ENCODE measurements around the gene DPP4. TPM values are rescaled to one million over a fixed set of nuclear protein-coding genes. Genes with fewer than 3 reads are reported as not detected.

DPP4 gene
- total RNA-seq, 1 donor from 2014 or later: 3.2 TPM

DNA sequence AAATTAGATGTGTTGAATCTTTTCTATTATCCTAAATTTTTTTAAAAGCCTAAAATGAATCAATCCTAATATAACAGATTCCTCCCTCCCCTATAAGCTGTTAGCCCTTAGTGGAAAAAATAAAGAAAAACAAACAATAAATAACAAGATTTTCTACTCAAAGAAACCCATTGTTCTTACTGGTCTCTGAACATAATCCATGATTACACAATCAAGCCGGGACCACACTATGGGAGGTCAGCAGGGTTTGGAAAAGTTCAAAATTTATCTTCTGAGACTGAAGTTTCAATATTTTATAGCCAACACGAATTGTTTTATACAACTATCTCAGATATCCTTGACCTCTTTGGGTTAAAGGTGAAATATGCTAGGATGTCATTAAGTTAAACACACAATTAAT, 57.9 kb downstream of the DPP4 start:
- no peak for DNase-seq

DNA sequence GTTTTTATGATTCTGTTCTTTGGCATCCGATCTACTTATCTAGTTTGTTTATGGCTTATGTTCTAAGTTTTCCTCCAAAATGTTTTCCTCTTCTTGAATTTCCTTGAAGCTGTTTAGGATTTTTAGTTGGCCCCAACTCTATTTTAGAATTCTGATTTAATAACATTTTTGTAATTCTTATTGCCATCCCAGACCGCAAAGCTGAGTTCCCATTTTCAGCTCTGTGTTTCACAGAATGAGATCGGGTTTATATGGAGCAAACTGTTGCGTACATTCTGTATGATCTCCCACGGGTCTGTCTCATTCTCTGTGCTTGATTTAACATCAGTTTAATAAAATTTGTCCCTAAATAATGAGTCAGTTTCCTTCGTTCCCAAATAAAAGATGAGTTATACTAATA, 59.3 kb downstream of the DPP4 start:
- no peak for DNase-seq

DNA sequence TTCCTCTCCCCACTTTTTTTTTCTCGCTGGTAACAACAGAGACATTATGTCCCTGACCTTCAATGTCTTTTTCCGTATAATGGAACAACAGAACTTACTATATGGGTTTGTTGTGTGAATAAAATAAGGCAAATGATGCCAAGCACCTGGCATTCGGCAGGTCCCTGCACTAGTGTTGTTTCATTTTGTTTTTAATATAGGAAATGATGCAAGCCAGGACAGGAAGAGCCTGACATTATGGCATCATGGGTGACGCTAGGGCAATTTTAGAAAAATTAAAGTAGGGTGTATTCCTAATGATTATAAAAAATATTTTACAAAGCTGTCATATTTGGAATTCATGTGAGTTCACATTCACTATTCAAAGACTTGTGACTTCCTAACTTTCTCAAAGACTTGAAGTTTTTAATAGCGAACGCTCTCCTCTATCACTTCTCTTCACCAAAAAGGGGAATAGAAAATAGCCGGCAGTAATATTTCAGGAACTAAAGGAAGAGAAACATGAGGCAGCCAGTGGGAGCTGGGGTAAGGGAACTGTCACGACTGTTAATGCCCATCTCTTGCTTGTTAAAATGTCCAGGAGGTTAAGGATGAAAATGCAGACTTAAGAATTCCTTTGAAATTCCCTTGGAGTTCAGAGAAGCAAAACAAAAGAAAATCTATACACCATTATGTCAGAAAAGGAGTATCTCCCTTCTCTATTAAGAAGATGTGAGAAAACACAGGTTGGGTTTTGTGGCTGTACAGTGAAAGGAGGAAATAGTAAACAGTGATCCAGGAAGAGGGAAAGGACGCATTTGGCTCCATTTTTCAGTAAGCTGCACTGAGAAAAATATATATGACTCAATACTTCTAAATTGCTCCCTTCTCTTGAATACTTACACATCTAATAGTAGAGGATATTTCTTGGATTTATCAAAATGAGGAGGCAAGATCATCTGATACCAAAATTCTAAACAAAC, 60.2 kb downstream of the DPP4 start:
- DNase-seq: no peak

DNA sequence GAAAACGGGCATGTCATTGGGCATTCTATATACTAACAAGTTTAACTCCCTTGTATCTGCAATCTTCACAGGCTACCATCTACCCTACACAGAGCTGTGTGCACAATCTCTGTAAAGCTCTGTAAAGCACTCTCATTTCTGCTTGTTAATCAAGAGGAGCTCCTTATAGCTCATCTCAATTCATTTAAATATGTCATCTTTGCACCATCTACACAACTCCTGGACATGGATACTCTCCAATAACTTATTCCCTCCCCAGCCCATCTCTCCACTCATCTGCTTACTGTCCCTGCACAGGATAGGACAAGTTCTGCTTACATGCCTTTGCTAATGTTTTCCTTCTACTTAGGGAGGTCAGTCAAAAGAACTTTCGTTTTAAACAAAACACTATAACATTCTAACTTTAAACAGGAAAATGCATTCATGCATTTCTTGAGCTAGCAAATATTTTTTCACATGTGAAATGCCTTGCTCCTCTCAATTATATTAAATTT, 61.4 kb downstream of the DPP4 start:
- DNase-seq: no peak

DNA sequence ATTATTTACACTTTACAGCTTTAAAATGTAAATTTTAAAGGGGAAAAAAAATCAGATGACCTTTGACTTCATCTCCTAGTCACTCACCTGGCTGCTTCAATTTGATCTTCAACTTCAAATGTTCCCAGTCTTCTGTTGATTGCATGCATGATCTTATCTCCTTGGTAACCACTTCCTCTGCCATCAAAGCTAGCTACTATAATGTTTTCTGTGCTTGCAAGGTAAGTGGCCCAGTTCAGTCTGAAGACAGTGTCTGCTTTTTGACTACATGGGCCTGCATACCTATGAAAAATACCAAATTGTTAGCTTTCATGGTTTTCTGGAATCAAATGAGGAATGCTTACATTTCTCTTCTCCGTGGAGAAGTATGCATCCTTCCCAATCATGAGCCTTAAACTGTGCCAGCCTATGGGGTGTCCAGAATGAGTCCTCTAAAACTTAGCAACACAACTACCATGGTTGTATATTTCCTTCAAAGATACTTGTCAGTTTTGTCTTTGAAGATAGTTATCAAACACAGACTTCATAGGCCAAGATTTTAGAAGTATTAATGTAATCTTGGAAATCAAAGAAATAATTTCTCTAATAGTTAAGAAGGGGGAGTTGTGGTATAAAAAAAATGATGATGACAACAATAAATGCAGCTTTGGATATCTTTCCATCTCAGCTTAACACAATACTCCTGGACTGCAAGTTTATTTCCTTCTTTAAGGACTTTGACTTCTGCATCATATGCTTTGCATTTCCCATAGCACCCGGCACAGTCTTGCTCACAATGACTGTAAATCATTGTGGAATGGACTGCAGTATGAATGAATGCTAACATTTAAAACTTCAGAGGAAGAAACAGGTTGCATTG, 62.1 kb downstream of the DPP4 start:
- no peak for DNase-seq

DNA sequence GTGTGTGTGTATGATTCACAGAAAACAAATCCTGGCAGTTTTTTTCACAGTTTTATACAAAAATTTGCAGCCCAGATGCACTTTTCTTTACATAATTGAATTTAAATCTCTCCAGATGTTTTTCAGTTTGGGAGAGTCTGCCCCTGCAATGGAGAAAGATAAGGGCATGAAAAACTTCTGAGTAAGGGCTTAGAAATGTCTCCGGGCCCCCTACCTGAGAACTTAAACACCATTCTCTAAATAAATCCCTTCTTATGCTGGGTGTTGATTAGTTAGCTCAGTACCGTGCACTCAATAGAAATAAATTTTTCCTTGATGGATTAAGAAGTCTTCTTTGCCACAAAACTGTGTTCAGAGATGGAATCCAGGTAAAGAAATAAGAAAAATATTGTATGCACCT, 64.5 kb downstream of the DPP4 start:
- DNase-seq: no peak

DNA sequence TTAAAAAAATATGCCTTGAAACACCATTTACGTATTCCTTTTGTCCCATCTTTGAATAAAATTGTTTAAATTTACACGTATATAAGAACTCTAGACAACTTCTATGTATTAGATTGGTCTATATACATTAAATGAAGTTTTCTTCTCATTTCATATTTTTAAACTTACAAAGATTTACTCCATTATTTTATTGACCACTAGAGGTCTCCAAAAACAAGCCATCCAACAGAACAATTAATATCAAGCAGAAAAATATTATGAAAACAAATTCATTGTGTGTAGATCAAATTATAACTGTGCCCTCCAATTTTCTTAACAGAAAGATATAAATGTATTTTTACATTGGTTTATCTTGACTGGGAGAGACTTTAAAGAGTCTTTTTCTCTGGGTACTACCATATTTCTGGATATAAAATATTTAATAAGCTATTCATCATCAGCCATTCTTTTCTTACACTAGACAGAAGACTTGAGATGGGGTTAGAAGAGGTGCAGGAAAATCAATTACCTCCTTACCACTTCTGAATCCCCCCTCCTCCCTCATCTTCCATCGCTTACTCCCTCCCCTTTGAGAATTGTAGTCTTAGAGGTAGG, 66.5 kb downstream of the DPP4 start:
- no peak for DNase-seq

DNA sequence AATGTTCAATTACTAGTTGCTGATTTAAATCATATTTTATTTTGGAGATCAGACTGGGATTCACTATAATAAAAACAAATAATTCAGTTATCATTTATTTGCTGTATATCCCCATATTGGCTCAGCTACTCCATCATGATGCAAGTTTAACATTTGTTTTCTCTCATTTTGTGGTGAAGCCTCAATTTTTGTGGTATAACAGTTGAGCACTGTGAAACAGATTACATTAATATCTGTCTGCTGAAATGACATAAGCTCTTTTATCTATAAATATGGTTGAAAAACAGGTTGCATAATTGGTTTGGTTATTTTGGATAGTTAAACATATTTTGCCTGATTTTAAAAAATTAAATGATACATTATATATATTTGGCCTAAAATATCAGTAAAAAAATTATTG, 67.7 kb downstream of the DPP4 start:
- DNase-seq: no peak

DNA sequence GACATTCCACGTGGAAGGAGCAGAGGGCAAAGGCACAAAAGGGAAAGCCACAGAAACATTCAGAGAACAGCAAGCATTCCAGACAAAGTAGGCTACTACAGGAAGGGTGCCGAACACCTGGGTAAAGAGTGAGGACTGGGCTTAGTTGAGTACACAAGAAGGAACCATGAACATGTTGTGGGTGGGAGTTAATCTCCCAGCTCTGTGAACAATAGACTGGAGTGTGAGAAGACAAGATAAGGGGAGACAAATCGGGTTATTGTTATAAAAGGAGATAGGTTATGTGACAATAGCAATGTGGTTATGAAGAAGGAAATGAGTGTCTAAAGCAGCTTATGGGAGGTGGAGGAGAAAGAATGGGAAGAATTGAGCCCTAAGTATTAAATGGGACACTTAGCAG, 70.0 kb downstream of the DPP4 start:
- no peak for DNase-seq

DNA sequence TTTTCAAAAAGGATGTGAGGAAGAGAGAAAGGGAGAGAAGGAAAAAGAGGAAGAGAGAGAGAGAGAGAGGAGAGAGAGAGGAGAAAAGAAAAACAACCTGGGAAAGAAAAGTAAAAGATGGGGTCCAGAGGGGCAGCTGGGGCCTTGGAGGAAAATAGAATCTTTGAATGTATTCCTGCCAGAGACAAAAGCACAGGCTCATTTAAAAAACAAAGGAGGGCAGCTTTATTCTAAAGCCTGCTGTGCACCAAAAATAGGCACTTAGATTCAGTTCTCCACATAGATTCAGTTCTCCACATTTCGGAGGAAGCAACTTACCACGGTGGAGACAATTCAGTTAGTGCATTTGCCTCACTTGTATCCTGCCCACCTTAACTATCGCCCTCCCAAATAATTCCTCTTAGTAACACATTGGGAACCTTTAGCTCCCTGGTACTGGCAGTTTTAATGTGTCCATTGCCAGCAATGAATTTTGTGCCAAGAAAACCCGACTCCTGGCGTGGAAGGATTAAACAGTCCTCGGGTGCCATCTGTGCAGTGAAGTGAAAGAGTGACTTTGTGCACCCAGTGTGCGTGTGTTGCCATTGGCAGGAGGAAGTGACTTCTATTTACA, 71.3 kb downstream of the DPP4 start:
- no peak for DNase-seq

DNA sequence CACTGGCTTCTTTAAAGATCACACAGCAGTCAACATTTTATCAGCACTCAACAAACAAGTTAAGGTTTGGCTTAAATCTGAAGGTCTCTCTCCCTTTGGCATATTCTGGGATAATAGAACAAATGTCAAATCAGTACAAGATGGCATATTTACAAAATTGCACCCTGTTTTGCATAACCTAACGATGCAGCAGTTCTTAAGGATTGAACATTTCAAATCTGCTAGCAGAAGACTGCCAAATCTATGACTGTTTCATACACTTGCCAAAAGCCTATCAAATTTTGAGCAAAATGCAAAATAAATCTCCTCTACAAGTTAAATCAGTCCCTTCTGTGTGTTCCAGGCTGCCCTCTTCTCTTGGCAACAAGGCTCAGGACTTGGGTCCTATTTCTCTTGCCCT, 73.6 kb downstream of the DPP4 start:
- no peak for DNase-seq

DNA sequence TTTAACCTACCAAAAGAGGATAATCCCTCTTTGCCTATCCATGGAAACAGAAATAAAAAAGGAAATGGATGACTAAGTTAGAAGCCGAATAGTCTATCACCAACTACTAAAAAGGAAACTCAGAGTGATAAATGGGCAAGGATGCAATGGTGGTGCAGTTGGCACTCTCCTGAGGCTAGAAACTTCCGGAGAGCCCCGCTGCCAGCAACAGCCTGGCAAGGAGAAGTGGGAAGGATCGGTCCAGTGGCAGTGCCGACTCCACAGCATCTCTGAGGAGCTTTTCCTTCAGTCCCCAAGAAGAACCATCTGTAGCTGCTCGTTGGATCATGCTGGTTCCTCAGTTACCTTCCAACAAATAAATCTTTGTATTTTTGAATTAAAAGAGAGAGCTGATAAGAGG, 74.7 kb downstream of the DPP4 start:
- DNase-seq: no peak

DNA sequence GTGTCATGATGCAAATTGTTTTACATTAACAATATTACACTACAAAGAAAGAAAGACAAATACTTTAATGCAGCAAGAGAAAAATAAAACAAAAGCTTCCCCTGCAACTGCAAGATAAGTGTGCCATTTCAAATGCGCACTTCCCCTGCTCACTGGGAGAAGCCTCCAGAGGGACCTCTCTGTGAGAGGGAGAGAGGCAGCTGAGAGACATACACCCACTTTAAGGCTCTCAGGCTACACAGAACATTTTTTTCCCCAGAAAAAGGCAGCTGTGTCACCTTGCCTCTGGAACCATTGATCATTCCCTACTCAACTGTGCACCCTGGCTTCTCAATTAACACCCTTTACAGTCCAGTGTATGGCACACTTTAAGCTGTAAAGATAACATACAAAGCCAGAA, 75.2 kb downstream of the DPP4 start:
- DNase-seq: no peak

DNA sequence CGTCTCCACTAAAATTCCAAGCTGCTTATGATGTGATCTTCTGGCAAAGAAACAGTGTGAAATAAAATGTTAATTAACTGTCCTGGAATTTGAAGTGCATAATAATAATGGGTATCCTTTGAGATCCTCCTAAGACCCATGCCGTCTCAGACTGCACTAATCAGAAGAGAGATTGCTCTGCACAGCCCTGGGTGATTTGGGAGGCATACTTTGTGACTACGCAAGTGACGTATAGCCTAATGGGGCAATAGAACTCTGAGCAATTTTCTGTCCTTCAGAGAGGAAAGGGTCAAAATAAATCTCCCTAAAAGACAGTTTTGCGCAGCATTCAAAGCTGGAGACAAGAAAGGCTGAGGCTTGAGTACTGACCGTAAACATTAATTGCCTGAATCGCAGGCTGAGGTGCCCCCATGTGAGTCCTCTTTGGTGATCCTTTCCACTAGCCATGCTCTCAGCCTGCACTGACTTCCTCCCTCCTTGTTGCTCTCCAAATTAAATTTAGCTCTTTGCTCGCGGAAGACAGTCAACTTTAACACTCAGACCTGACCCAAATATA, 76.0 kb downstream of the DPP4 start:
- no peak for DNase-seq

DNA sequence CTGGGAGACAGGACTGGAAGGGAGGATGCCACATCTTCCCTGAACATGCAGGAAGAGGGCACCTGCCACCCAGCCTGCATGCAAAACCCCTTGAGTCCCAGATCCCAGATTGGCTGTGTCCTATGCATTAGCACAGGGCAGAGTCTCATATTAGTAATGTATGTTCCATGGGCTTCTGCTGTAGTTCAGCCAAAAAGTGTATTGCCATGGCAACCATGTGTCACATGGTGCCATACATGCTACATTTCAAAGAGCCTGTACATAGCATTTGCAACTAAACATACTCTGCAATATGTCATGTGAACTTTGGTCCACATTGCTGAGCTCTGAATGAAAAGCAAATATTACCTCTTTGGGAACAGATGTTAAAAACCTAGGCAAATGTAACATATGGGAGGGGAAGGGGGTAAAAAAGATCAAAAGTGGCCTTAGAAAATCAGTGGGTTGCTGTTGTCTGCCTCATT, 78.4 kb downstream of the DPP4 start:
- DNase-seq: peak; percentile 23

DNA sequence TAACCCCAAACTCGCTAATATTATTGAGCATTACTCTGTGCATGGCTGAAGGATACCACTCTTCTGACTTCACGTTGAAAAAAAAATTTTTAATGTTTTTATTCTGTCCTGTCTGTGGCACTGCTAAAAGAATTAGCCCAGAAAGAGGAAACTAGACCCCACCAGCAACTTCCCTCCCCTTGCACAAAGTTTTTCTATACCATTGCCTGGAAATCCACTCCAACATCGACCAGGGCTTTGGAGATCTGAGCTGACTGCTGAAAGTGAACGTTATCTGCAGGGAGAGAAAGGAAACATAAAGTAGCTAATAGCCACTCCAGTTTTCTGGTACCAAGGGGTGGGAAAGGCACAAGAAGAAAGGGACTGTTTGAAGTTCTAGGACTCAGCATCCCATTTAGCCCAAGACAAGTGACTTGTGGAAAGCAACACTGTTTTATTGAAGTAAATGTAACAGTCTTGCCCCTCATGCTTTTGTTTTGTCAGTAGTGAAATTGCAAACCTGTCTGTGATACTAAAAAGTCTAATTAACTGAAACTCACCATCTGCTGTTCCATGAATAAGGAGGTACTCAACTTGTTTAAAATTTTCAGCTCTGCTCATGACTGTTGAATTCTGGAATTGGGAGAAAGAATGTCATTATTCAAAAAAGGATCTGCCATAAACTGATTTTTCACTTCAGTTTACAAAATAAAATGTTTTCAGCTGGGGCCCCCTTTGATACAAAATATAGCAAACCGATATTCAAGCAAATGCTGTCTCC, 79.1 kb downstream of the DPP4 start:
- DNase-seq: no peak

DNA sequence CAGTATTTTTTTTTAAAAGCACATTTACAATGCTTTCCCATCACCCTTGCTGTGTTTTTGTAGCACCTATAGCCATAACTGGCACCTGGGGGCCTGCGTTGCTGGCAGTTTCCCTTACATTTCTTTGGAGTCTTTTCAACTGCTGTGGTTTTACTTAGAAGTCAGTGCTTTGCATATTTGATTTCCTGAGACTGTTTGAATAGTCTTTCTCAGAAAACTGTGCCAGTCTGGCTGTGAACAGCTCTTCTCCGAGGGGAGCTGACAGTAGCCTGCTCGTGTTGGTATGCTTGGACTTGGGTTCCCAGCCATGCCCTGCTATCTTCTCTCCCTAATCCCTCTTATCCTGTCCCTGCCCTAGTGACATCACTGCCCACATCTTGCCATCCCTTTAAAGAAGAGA, 81.5 kb downstream of the DPP4 start:
- no peak for DNase-seq

DNA sequence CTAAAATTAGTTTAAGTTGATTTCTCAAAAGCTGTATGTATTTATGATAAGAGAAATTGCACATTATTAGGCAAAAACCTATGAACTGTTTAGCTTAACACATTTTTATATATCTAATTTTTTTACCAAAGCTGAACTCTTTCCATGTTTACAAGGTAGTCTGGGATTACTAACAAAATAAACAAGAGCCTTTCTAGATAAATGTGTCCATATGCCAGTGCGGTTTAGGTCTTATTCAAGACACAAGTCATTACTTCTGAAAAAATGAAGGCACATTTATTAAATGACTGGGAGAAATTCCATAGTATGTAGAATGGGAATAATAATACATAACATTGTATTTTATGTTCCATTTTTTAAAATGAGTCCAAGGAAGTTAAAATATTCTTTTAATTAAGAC, 82.0 kb downstream of the DPP4 start:
- DNase-seq: no peak

DNA sequence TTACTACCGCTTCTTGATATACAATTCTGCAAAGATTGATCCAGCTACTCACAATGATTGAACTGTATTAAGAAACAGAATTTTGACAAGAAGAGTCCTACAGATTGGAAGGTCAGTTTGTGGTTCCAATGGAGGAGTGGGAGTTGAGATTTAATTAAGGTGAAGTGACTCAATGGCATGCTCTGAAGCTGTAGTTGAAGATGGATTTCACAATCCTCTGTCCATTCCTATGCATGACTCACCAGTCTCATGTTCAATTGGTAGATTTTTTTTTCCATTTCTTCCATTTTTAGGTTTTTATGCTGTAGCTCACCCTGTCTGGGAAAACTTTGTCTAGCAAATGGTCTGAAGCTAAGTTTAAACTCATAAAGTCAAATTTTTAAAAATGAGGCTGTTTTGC, 83.3 kb downstream of the DPP4 start:
- DNase-seq: no peak

DNA sequence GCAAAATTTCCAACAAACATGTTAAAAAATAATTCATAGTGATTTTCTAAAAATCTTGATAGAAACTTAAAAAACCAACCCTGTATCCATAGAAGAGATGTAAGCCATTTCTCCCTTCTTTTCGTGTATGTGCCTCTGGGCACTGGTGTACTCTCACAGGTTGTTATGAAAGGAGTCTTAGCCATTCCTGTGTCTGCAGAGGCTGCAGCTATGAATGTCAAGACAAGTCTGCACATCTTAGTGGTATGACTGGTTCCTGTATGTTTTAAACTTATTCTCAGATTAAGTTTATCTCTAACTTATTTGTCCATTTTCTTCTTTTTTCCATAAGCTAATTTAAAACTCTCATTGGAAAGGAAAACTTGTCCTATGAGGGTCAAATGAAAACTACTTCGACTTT, 84.0 kb downstream of the DPP4 start:
- DNase-seq: no peak

DNA sequence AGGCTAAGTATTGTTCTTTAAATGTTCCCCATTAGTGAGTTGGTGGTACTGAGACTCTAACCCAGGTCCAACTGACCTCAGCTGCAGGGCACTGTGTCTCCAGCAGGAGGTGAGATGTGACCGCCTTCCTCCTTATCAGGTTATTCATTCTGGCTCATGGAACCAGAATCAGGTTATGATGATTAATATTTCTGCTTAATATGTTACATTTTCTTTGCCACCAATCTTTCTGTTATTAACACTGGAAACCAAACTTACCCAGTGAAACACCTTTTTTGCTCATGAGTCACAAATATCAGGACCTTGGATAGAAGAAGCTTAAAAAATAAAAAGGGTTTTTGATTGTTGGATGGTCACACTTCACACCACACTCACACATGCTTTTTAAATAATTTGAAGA, 85.4 kb downstream of the DPP4 start:
- DNase-seq: no peak

Measured in tongue (tissue), 2 donors.